Measurements from ENCODE around the gene ZNF277.

ZNF277 gene

DNA sequence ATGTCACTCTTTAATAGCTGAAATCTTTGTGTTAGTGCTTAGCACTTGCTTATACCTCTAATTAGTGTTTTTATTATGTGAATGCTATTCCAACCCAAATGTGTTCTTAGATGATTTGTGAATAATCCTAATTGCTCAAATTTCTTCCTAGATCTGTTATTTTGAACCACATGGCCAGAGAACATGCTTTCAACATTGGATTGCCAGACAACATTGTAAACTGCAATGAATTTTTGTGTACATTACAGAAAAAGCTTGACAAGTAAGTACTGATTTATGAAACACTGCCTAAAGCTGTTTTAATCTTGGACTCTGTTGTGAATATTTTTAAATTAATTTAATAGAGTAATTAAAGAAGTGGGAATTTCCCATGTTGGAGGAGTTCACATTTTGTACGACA, 121.1 kb downstream of the ZNF277 start:
- no peak overlapping the region for H3K27ac ChIP-seq

DNA sequence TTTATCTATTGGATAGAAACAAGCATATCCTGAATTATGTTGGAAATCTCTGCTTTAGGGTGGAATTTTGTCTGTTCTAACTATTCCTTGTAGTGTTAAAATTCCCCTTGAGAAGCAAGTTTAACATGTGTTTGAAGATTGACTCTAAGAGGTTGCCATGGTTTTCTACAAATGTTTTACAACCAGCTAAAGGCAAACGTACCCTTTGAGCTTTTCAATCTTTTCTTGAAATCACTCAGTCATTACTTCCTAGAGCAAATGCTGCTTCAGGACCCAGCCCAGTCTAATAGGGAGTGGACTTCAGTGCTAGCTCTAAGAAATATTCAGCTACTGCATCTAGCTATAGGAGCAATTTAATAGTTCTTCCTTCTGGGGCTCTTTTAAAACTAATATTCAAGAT, 125.0 kb downstream of the ZNF277 start:
- no peak overlapping the region for H3K27ac ChIP-seq
- no peak overlapping the region for H3K4me3 ChIP-seq

More for the DNA sequence above, 121.1 kb downstream of the ZNF277 start:
- no peak overlapping the region for H3K4me3 ChIP-seq

DNA sequence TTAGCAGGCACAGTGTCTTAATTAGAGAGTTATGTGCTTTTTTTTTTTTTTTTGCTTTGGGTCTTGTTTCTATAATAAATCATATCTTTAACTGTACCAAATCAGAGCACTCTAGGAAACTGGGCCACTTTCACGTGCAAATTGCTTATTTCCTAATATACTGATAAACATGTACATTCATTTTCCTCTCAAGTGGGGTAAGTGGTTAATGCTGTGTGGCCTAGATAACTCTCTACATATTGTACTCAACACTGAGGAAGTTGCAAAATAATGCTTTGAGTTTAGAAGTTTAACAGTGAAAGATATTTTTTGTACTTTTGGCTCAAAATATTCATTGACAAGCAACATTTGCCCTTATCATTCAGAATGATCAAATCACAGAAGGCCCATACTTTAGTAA, 127.9 kb downstream of the ZNF277 start:
- Histone ChIP-seq H3K4me3 (no peak overlapping the region), H3K27ac (no peak overlapping the region)

DNA sequence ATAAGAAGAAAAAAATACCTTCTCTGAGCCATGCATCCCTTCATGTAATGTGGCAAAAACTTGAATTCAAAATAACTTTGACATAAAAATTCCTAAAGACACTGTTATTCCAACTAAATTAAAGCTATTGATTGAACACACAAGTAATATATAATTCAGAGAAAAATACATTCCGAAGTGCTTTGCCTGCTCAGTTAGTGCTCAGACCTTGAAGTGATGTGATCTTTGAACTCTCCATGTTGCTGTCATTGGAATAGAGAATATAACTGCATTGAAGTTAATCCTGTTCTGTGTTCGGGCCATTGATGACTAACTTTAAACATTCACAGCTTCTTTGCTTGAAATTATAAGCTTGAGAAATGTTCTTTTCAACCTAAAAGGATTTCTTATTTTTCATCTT, 129.8 kb downstream of the ZNF277 start:
- no peak overlapping the region for H3K27ac ChIP-seq
- H3K4me3 ChIP-seq, result no peak overlapping the region

DNA sequence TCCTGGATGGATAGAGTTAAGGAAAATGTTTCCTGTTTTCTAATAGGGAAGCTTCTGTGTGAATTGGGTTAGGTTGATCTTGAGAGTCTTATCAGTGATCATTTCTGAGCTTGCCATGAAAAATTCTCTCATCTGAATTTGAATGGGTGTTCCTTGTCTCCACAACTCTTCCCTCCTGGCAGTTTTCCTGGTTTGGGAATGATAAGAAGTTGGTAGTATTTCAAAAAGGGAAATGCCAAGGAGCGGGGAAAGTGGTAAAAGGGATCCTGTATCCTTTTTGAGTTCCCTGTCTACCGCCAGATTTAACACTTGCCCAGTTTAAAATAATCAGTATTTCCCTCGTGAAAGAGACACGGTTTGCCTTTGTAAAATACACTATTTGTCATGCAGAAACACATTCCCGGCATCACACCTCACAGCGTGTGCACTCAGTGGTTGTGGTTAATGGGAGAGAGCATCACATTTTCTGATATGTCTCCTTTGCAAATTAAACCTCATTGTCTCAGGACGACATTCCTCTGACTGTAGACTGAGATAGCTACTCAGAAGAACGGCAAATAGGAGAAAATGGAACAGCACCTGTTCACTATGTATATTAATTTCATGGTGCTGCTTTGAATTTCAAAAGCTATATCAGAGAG, 130.6 kb downstream of the ZNF277 start:
- Histone ChIP-seq H3K27ac (no peak overlapping the region), H3K4me3 (no peak overlapping the region)

DNA sequence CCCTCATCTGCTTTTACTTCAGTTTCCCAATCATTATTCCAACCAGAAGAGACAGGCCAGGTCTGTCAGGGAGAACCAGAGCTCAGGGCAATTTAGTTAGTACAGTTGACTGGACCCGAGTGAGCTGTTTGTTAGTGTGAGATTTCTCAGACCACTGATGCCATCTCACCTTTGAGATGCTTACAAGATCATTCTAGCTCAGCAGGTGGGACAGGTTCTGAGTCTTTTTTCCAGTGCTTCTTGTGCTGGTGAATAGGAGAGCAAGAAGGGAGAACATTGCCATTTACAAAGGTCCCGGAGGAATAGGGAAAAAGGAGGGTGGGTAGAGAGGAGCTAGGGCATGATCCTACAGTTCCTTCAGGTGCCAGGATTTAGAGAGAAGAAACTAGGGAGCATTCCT, 131.4 kb downstream of the ZNF277 start:
- Histone ChIP-seq H3K27ac (no peak overlapping the region), H3K4me3 (no peak overlapping the region)

DNA sequence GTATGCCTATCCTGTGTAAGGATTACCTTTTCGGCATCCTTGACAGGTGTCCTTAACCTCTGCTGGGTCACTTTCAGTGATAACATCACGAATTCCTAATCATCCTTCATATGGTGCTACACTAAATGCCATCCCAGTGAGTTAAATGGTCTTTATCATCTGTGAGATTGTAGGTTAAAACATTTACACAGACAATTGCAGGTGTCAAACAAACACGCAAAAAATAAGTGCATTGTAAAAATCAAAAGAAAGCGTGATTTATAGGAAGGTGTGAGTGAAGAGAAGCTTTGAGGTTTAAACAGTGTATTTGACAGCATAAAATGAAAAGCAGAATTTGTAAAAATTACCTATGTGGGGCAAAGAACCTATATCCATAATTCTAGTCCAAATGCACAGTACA, 132.3 kb downstream of the ZNF277 start:
- Histone ChIP-seq H3K4me3 (no peak overlapping the region), H3K27ac (no peak overlapping the region)

DNA sequence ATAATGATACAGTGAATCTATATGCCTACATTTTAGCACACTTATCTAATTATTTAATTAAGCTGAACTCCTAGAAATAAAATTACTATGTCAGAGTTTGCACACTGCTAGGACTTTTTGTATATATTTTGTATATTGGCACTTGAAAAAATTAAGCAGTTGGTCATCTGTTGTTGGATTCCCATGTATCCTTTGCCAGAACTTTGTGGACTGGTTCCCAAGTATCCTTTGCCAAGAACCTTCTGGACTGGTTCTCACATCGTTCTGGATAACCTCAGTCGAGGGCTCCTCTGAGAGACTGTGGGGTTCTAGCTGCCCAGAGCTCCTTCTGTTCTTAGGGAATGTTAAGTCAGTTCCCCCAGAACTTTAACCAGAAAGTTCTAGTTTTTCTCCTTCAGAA, 135.0 kb downstream of the ZNF277 start:
- H3K27ac ChIP-seq, result no peak overlapping the region

DNA sequence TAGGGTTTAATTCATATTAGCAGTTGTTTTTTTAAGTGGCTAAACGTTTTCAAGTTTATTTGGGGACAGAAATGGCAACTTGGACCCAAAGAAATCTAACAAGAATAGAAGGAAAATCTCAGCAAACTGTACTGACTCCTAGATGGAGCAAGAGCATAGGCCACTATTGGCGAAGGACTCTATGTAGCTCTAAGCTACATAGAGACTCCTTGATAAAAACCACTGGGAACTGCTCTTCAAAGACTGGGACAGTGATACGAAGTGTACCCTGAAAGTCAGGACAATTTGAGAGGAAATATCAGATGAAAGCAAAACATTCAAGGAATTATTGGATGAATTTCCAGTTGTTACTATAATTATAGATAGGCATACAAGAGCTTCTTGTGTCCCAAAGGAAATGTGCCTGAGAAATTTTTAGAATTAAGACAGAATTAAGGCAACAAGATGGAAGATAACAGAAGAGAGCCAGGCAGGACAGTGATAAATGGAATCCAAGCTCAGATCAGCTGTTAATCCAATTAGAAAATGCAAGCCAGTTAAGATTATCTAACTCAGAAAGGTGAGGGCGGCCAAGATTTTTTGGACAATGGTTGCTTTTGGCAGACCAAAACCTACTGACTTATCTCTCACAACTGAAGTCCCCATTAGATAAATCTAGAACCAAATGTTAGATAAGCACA, 140.0 kb downstream of the ZNF277 start:
- no peak overlapping the region for H3K27ac ChIP-seq
- no peak overlapping the region for H3K4me3 ChIP-seq

More for the DNA sequence above, 135.0 kb downstream of the ZNF277 start:
- no peak overlapping the region for H3K4me3 ChIP-seq

DNA sequence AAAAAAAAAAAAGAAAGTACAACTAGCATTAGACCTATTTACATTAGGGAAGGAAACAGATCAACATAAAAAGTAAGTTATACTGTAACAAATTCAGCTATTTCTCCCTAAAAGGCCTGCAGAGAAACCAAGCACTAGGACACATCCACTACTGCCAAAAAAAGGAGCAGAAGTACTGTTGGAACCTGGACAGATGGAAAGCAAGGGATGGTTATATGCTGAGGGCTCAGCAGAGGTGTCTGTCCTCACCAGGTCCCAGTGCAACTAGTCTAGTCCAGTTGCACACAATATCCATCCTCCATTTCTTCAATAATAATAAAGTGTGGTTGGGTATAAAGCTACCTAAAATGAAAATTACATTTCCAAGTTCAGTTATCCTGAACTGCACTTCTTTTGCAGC, 140.6 kb downstream of the ZNF277 start:
- Histone ChIP-seq H3K27ac (no peak overlapping the region), H3K4me3 (no peak overlapping the region)

DNA sequence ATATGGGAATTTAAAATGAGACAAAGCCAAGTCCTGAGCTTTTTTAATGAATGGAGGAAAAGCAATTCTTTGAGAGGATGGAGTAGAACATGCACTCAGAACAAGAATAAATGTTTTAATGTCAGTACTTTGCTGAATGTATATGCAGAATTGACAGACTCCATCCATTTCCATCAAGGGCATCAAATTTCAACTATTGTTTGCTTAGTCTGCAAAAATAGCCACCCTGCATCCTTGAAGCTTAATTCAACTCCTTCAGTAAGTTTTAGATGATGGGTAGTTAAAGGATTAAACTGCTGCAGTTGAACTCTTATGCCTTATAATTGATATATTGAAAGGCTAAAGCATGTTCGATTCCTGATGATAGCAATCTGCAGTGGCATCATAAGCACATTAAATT, 144.1 kb downstream of the ZNF277 start:
- no peak overlapping the region for H3K27ac ChIP-seq
- H3K4me3 ChIP-seq, result no peak overlapping the region

DNA sequence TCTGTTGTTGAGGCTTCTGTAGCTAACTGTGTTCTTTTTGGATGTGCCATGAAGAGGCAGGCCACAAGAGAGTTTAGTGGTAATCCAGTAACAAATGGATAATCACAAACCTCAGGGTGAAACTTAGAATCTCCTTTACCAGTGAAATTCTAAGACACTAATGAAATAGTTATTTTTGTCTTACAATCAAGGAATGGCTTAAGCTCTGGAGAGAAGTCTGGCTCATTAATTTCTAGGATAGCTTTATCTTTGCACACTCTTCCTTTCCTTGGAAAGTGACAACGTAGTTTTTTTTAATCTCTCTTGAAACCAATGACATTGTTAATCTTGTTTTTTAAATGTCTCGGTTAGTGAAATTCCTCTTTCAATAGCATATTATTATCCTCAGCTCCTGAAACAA, 150.1 kb downstream of the ZNF277 start:
- Histone ChIP-seq H3K27ac (no peak overlapping the region), H3K4me3 (no peak overlapping the region)

DNA sequence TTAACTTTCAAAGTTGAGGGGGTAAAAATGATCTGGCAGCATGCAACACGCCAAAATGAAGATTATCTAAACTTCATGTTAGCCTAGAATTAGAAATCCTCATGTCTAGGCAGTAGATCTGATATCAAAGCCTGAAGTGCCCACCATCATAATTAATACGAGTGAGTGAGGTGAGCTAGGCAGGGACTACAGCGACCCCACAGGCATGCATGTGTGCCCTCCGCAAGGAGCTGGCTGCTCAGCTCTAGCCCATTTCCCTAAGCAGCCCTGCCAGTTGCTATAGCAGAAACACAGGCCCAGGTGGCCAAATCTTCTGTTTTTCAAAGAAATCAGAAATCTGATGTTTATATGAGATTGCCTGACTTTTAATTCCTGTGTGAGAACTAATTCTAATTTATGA, 150.6 kb downstream of the ZNF277 start:
- Histone ChIP-seq H3K27ac (no peak overlapping the region), H3K4me3 (no peak overlapping the region)

DNA sequence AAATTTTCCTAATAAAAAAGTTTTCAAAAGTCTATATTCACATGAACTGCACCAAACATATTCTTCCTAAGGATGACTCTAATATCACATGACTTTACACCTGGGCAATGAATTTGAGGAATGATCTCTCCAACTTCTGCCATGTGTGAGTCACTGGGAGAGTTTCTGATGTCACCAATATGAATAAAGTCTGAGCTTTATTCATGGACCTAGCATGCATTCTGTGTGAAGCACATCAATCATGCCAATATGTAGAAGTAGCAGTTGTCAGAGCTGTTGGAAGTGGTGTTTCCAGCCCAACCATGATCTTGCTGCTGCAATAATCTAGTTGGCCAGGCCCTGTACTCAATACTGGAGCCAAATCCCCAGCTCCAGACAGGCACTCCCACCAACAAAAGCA, 152.0 kb downstream of the ZNF277 start:
- no peak overlapping the region for H3K27ac ChIP-seq
- no peak overlapping the region for H3K4me3 ChIP-seq

DNA sequence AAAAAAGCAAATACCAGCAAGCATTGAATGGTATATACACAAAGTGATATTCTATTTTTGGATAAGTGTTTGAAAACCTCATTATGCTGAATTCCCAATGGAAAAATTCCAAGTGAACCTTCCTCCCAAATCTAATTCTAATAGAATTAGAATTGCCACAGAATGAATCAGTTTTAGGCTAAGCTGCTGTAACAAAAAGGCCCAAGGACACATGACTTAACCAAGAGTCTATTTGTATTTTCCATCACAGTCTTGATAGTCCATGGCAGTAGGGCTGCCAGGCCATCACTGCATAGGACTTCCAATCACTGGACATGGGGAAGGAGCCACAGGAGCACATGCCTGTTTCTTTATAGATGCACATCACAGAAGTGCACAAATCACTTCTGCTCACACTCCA, 152.6 kb downstream of the ZNF277 start:
- Histone ChIP-seq H3K4me3 (no peak overlapping the region), H3K27ac (no peak overlapping the region)

DNA sequence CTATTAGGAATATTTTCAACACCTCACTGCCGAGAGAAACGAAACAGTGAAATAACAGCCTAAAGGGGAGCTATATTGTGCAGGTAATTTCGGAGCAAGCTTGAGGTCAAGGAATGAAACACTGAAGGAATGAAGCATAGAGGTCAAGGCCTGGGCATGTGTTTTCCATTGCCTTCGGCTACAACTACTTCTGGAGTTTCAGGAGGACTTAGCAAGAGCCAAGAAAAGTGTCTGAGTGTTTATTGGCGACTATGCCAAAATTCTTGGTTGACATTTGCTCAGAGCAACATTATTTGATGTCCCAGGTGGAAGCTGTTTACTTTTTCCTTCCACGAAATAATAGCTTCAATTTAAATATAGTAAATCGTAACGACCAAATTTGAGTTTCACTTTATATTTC, 154.2 kb downstream of the ZNF277 start:
- Histone ChIP-seq H3K27ac (no peak overlapping the region), H3K4me3 (no peak overlapping the region)

DNA sequence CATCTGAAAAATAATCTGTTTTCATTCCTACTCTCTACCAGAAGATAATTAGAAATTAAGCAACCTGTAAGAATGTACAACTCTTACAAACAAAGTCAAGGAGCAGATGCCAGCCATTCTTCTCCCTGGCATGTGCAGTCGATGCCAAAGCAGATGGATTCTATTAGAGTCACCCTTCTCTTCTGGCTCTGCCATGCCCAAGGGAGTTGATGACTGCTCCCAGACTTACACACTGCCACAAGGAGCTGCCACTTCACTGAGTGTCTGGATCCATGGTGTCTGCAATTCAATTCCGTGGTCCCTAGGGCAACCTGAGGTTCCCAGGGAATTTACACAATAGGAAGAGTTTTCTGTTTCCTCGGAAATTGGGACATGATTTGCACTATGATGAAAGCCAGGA, 154.7 kb downstream of the ZNF277 start:
- Histone ChIP-seq H3K4me3 (no peak overlapping the region), H3K27ac (no peak overlapping the region)

DNA sequence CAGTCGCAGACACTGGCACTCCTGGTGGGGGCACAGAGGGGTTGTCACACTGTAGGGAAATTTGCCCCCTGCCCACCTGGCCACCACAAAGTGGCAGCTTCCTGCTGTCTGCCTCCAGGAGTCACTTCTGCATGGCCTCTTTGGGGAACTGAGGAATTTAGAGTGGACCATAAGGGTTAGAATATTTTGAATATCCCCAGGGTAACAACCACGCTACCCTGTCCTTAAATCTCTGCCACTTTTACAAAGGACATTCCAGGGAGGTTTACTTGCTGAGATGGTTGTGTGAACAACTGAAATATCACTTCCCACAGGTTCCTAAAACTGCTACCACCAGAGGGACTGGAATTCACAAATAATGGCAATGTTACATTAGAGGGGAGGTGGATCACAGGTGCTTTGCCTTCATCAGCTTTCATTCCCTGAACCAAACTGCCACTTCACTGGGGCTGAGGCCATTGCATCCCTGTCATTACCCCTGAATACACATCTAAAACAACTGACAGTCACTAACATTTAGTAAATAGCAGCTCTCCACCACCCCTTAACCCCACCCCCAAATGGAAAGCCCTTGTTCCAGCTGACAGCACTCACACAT, 155.7 kb downstream of the ZNF277 start:
- H3K27ac ChIP-seq, result no peak overlapping the region

DNA sequence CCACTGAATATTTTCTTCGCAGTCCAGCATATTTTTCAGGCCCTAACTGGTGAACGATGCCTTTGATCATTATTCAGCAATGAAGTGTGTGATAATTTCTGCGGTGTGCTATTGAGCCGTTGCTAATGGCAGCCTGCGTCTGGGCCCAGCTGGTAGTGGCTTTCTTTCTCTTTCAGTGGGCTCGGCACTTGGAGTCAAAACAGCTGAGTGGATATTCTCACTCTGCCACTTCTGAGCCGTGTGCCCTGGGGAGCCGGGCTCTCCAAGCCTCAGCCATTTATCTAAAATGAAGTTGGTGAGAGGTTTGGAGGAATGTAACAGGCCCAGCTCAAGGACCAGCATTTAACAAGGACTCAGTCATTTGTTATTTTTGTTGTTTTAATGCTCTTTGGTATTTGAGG, 156.2 kb downstream of the ZNF277 start:
- Histone ChIP-seq H3K4me3 (no peak overlapping the region), H3K27ac (no peak overlapping the region)

More for the DNA sequence above, 155.7 kb downstream of the ZNF277 start:
- H3K4me3 ChIP-seq, result no peak overlapping the region

DNA sequence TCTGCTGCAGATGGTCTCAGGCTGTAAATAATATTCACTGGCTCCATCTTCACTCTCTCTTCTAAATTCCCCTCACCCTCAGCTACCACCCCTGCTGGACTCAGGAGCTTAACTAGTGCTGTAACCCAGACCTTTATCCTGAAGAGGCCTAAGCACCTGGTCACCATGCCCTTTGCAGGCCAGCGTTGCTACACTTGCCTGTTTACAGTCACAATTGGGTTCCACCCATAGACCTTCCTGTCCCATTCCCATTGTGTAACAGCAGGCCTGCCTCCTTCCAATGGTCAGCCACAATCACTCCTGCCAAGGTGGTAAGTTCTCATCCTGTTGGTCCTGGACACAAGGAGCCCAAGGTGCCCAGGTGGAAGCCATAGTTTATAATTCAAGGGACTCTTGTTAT, 157.9 kb downstream of the ZNF277 start:
- no peak overlapping the region for H3K27ac ChIP-seq
- no peak overlapping the region for H3K4me3 ChIP-seq

DNA sequence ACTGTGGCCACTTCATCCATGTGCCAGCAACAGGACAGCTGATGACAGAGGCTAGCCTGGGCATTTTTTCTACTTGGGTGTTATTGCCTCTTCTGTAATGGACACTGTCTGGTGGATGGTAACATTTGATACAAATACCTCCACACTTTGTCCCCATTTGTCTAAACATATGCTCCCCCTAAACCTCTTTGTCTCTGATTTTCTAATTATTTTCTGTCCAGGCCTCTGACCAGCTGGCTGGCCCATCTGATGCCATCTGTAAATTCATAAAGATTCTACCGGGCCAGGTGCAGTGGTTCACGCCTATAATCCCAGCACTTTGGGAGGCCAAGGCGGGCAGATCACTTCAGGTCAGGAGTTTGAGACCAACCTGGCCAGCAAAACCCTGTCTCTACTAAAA, 159.1 kb downstream of the ZNF277 start:
- no peak overlapping the region for H3K27ac ChIP-seq
- H3K4me3 ChIP-seq, result no peak overlapping the region

DNA sequence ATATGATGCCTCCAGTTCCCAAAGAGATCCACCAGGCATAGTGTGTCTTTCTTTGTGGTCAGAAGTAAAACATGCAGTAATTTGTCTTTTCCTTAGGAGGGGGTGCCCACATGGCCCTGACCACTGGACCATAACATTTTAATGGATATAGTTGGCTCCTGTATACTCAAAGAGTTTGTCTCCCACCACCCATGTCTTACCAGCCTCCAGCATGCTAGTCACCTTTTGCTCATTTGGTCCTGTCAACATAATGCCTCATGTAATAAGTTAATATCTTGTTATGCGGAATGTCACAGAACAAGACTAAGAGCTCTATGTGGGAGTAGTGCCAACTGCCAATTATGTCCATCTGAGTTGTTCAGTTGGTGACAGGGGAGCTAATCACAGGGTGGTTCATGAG, 160.4 kb downstream of the ZNF277 start:
- Histone ChIP-seq H3K4me3 (no peak overlapping the region), H3K27ac (no peak overlapping the region)
